GM18519 (cell line): Measurements from ENCODE around the gene PLEKHM2.

Experiments used
- ATAC-seq: cut with Tn5 transposase; IDR thresholded peaks from one replicate; pipeline ENCODE4 v1.9.1; 2021; ENCODE audit warnings: mild to moderate bottlenecking, moderate library complexity; ENCODE audit not compliant: unreplicated experiment, low FRiP score

The PLEKHM2 gene

DNA sequence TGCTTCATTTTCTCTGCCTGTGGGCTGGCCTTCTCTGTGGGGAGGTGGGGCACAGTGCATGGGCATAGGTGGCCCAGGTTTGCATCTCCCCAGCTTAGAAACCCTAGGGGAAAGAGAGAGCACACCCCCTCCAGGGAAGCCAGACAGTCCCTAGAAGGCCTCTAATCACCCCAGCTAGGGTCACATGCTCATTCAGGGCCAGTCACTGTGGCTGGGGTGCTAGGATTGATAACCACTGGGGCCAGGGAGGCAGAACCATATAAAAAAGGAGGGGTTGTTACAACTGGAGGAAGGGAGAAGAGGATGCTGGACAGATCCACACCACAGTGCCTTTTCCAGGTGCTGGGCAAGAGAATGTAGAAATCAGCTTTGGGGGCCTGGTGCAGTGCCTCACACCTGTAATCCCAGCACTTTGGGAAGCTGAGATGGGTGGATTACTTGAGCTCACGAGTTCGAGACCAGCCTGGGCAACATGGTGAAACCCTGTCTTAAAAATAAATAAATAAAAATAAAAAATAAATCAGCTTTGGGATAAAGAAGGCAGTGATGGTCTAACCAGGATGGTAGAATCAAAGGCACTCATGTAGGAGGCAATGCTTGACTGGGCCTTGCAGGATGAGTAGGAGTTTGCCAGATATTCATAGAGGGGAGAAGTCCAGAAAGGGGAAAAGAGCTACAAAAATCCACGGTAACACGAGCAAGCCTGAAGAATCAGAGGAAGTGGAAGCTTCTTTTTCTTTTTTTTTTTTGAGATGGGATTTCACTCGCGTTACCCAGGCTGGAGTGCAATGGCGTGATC lies 94.0 kb downstream of the PLEKHM2 start:
- ATAC-seq: no peak
